Measurements from ENCODE around the gene PIEZO2.

PIEZO2 gene

GRCh38 chr18:10899481-10899880 lies 249.9 kb downstream of the PIEZO2 start:
- Histone ChIP-seq H3K4me3 (ENCODE audit: low read length) (no peak overlapping the region), H3K9me3 (ENCODE audit: control insufficient read depth, low read depth, low read length) (no peaks in the 10 kb centered on the region), H3K4me1 (ENCODE audit: control insufficient read depth, low read depth, low read length) (no peaks in the 10 kb centered on the region), H3K27me3 (ENCODE audit: control insufficient read depth, insufficient read depth, low read length) (no peaks in the 10 kb centered on the region), H3K27ac (ENCODE audit: low read length) (no peak overlapping the region), H3K9ac (ENCODE audit: low read length) (no peak overlapping the region), H3K36me3 (ENCODE audit: control insufficient read depth, low read depth, low read length) (no peaks in the 10 kb centered on the region)

GRCh38 chr18:10898417-10898974 lies 250.9 kb downstream of the PIEZO2 start:
- no peaks in the 10 kb centered on the region for H3K9me3 ChIP-seq (ENCODE audit: control insufficient read depth, low read depth, low read length)
- no peaks in the 10 kb centered on the region for H3K4me1 ChIP-seq (ENCODE audit: control insufficient read depth, low read depth, low read length)
- H3K27me3 ChIP-seq (ENCODE audit: control insufficient read depth, insufficient read depth, low read length) = no peaks in the 10 kb centered on the region
- H3K36me3 ChIP-seq (ENCODE audit: control insufficient read depth, low read depth, low read length) = no peaks in the 10 kb centered on the region
- no peak overlapping the region for H3K4me3 ChIP-seq (ENCODE audit: low read length)
- no peak overlapping the region for H3K9ac ChIP-seq (ENCODE audit: low read length)
- no peak overlapping the region for H3K27ac ChIP-seq (ENCODE audit: low read length)

GRCh38 chr18:10896851-10897250 lies 252.5 kb downstream of the PIEZO2 start:
- no peak overlapping the region for H3K27ac ChIP-seq (ENCODE audit: low read length)
- H3K36me3 ChIP-seq (ENCODE audit: control insufficient read depth, low read depth, low read length) = no peaks in the 10 kb centered on the region
- no peaks in the 10 kb centered on the region for H3K4me1 ChIP-seq (ENCODE audit: control insufficient read depth, low read depth, low read length)
- no peaks in the 10 kb centered on the region for H3K27me3 ChIP-seq (ENCODE audit: control insufficient read depth, insufficient read depth, low read length)
- H3K4me3 ChIP-seq (ENCODE audit: low read length) = no peak overlapping the region
- H3K9ac ChIP-seq (ENCODE audit: low read length) = no peak overlapping the region
- no peaks in the 10 kb centered on the region for H3K9me3 ChIP-seq (ENCODE audit: control insufficient read depth, low read depth, low read length)

GRCh38 chr18:10895976-10896375 lies 253.4 kb downstream of the PIEZO2 start:
- Histone ChIP-seq H3K27ac (ENCODE audit: low read length) (no peak overlapping the region), H3K9me3 (ENCODE audit: control insufficient read depth, low read depth, low read length) (no peaks in the 10 kb centered on the region), H3K4me3 (ENCODE audit: low read length) (no peak overlapping the region), H3K9ac (ENCODE audit: low read length) (no peak overlapping the region), H3K36me3 (ENCODE audit: control insufficient read depth, low read depth, low read length) (no peaks in the 10 kb centered on the region), H3K27me3 (ENCODE audit: control insufficient read depth, insufficient read depth, low read length) (no peaks in the 10 kb centered on the region), H3K4me1 (ENCODE audit: control insufficient read depth, low read depth, low read length) (no peaks in the 10 kb centered on the region)

GRCh38 chr18:10894501-10894900 lies 254.9 kb downstream of the PIEZO2 start:
- no peaks in the 10 kb centered on the region for H3K4me1 ChIP-seq (ENCODE audit: control insufficient read depth, low read depth, low read length)
- H3K36me3 ChIP-seq (ENCODE audit: control insufficient read depth, low read depth, low read length) = no peaks in the 10 kb centered on the region
- H3K9me3 ChIP-seq (ENCODE audit: control insufficient read depth, low read depth, low read length) = no peaks in the 10 kb centered on the region
- H3K27ac ChIP-seq (ENCODE audit: low read length) = no peak overlapping the region
- H3K9ac ChIP-seq (ENCODE audit: low read length) = no peak overlapping the region
- H3K27me3 ChIP-seq (ENCODE audit: control insufficient read depth, insufficient read depth, low read length) = no peaks in the 10 kb centered on the region
- no peak overlapping the region for H3K4me3 ChIP-seq (ENCODE audit: low read length)

GRCh38 chr18:10893761-10894160 lies 255.6 kb downstream of the PIEZO2 start:
- Histone ChIP-seq H3K36me3 (ENCODE audit: control insufficient read depth, low read depth, low read length) (no peaks in the 10 kb centered on the region), H3K27ac (ENCODE audit: low read length) (no peak overlapping the region), H3K9me3 (ENCODE audit: control insufficient read depth, low read depth, low read length) (no peaks in the 10 kb centered on the region), H3K9ac (ENCODE audit: low read length) (no peak overlapping the region), H3K4me1 (ENCODE audit: control insufficient read depth, low read depth, low read length) (no peaks in the 10 kb centered on the region), H3K27me3 (ENCODE audit: control insufficient read depth, insufficient read depth, low read length) (no peaks in the 10 kb centered on the region), H3K4me3 (ENCODE audit: low read length) (no peak overlapping the region)

- Histone ChIP-seq H3K4me1 (ENCODE audit: control insufficient read depth, low read depth, low read length) (no peaks in the 10 kb centered on the region), H3K36me3 (ENCODE audit: control insufficient read depth, low read depth, low read length) (no peaks in the 10 kb centered on the region), H3K9me3 (ENCODE audit: control insufficient read depth, low read depth, low read length) (no peaks in the 10 kb centered on the region), H3K27me3 (ENCODE audit: control insufficient read depth, insufficient read depth, low read length) (no peaks in the 10 kb centered on the region), H3K4me3 (ENCODE audit: low read length) (no peak overlapping the region), H3K27ac (ENCODE audit: low read length) (no peak overlapping the region), H3K9ac (ENCODE audit: low read length) (no peak overlapping the region)
Observed at GRCh38 chr18:10893196-10893595, 256.2 kb downstream of the PIEZO2 start.

- H3K27me3 ChIP-seq (ENCODE audit: control insufficient read depth, insufficient read depth, low read length) = no peaks in the 10 kb centered on the region
- no peaks in the 10 kb centered on the region for H3K36me3 ChIP-seq (ENCODE audit: control insufficient read depth, low read depth, low read length)
- H3K9me3 ChIP-seq (ENCODE audit: control insufficient read depth, low read depth, low read length) = no peaks in the 10 kb centered on the region
- no peak overlapping the region for H3K27ac ChIP-seq (ENCODE audit: low read length)
- H3K4me1 ChIP-seq (ENCODE audit: control insufficient read depth, low read depth, low read length) = no peaks in the 10 kb centered on the region
- H3K9ac ChIP-seq (ENCODE audit: low read length) = no peak overlapping the region
- H3K4me3 ChIP-seq (ENCODE audit: low read length) = no peak overlapping the region
Observed at GRCh38 chr18:10892786-10893185, 256.6 kb downstream of the PIEZO2 start.

- no peak overlapping the region for H3K9ac ChIP-seq (ENCODE audit: low read length)
- no peaks in the 10 kb centered on the region for H3K27me3 ChIP-seq (ENCODE audit: control insufficient read depth, insufficient read depth, low read length)
- no peak overlapping the region for H3K27ac ChIP-seq (ENCODE audit: low read length)
- H3K9me3 ChIP-seq (ENCODE audit: control insufficient read depth, low read depth, low read length) = no peaks in the 10 kb centered on the region
- no peaks in the 10 kb centered on the region for H3K4me1 ChIP-seq (ENCODE audit: control insufficient read depth, low read depth, low read length)
- no peak overlapping the region for H3K4me3 ChIP-seq (ENCODE audit: low read length)
- H3K36me3 ChIP-seq (ENCODE audit: control insufficient read depth, low read depth, low read length) = no peaks in the 10 kb centered on the region
Observed at GRCh38 chr18:10890022-10890421, 259.3 kb downstream of the PIEZO2 start.

- Histone ChIP-seq H3K4me1 (ENCODE audit: control insufficient read depth, low read depth, low read length) (peaks cover 8% of the 10 kb centered on the region), H3K9me3 (ENCODE audit: control insufficient read depth, low read depth, low read length) (no peaks in the 10 kb centered on the region), H3K9ac (ENCODE audit: low read length) (no peak overlapping the region), H3K27me3 (ENCODE audit: control insufficient read depth, insufficient read depth, low read length) (no peaks in the 10 kb centered on the region), H3K27ac (ENCODE audit: low read length) (no peak overlapping the region), H3K4me3 (ENCODE audit: low read length) (no peak overlapping the region), H3K36me3 (ENCODE audit: control insufficient read depth, low read depth, low read length) (no peaks in the 10 kb centered on the region)
Observed at GRCh38 chr18:10878703-10879102, 270.7 kb downstream of the PIEZO2 start.

- H3K4me1 ChIP-seq (ENCODE audit: control insufficient read depth, low read depth, low read length) = peaks cover 8% of the 10 kb centered on the region
- H3K9ac ChIP-seq (ENCODE audit: low read length) = no peak overlapping the region
- H3K9me3 ChIP-seq (ENCODE audit: control insufficient read depth, low read depth, low read length) = no peaks in the 10 kb centered on the region
Observed at GRCh38 chr18:10877987-10878386, 271.4 kb downstream of the PIEZO2 start.

GRCh38 chr18:10875811-10876210 lies 273.6 kb downstream of the PIEZO2 start:
- no peak overlapping the region for H3K9ac ChIP-seq (ENCODE audit: low read length)
- H3K4me1 ChIP-seq (ENCODE audit: control insufficient read depth, low read depth, low read length) = peaks cover 8% of the 10 kb centered on the region
- no peaks in the 10 kb centered on the region for H3K27me3 ChIP-seq (ENCODE audit: control insufficient read depth, insufficient read depth, low read length)
- no peak overlapping the region for H3K4me3 ChIP-seq (ENCODE audit: low read length)
- no peak overlapping the region for H3K27ac ChIP-seq (ENCODE audit: low read length)
- no peaks in the 10 kb centered on the region for H3K36me3 ChIP-seq (ENCODE audit: control insufficient read depth, low read depth, low read length)
- no peaks in the 10 kb centered on the region for H3K9me3 ChIP-seq (ENCODE audit: control insufficient read depth, low read depth, low read length)

More at GRCh38 chr18:10877987-10878386, 271.4 kb downstream of the PIEZO2 start:
- Histone ChIP-seq H3K36me3 (ENCODE audit: control insufficient read depth, low read depth, low read length) (no peaks in the 10 kb centered on the region), H3K4me3 (ENCODE audit: low read length) (no peak overlapping the region), H3K27me3 (ENCODE audit: control insufficient read depth, insufficient read depth, low read length) (no peaks in the 10 kb centered on the region), H3K27ac (ENCODE audit: low read length) (no peak overlapping the region)
